Activated T-cell treated with anti-CD3 and anti-CD28 coated beads, Interleukin-2, amount 50 U/mL, for 48 hours (primary cell): ENCODE measurements around the gene PPM1H.

Experiments used
- DNase-seq, 2 experiments: peaks; one replicate each; pipeline ENCODE4 v3.0.0-alpha.2; 2020

The PPM1H gene

GRCh38 chr12:62599854-62600437 is 335.0 kb downstream of the PPM1H start:
- no peak for DNase-seq

DNA sequence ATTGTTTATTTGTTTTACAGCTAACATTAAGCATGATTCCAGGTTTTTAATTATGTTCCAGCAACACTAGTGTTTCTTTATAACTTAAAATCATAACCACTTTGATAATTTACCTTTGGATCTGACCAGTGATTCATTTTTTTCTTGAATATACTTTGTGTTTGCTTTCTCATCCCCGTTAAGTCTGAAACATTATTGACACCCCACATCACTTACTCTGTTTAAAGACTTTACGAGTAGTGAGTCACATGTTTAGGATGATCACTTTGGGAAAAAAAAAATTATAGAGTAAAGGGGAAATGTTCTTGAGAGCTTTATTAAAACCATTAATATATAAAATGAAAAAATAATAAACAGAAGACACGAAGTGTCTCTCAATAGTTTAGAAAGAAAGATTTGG is 336.1 kb downstream of the PPM1H start:
- DNase-seq: no peak

DNA sequence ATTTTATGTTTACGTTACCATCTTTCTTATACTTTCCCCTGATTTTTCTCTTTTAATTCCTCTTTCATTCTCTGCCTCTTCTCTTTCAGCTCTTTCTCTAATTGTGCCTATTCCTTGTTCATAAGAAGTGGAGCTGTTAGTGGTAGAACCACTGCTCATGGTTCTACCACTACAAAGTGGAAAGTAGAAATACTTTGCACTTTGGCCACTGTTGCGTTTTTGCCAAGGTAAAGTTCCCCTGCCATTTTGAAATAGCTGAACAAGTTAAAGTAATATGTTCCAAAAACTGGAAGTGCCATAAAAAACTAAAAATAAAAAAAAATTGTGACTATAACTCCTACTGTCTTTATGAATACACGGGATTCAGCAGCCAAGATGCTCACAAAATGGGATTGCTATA is 337.7 kb downstream of the PPM1H start:
- no peak for DNase-seq
